ENCODE results near the gene RBKS. TPM values are rescaled to one million over a fixed set of nuclear protein-coding genes. Genes with fewer than 3 reads are reported as not detected.
A peak's percentile ranks its signal among the peaks of the same experiment; 100 is the strongest.

Gene RBKS
- total and polyA plus RNA-seq, 2 of the 13 experiments (the other 11 are each of a cell fraction or from before 2014, with no cell fraction given): 7.7 to 8.3 TPM

- TF ChIP-seq, protein P1, sequence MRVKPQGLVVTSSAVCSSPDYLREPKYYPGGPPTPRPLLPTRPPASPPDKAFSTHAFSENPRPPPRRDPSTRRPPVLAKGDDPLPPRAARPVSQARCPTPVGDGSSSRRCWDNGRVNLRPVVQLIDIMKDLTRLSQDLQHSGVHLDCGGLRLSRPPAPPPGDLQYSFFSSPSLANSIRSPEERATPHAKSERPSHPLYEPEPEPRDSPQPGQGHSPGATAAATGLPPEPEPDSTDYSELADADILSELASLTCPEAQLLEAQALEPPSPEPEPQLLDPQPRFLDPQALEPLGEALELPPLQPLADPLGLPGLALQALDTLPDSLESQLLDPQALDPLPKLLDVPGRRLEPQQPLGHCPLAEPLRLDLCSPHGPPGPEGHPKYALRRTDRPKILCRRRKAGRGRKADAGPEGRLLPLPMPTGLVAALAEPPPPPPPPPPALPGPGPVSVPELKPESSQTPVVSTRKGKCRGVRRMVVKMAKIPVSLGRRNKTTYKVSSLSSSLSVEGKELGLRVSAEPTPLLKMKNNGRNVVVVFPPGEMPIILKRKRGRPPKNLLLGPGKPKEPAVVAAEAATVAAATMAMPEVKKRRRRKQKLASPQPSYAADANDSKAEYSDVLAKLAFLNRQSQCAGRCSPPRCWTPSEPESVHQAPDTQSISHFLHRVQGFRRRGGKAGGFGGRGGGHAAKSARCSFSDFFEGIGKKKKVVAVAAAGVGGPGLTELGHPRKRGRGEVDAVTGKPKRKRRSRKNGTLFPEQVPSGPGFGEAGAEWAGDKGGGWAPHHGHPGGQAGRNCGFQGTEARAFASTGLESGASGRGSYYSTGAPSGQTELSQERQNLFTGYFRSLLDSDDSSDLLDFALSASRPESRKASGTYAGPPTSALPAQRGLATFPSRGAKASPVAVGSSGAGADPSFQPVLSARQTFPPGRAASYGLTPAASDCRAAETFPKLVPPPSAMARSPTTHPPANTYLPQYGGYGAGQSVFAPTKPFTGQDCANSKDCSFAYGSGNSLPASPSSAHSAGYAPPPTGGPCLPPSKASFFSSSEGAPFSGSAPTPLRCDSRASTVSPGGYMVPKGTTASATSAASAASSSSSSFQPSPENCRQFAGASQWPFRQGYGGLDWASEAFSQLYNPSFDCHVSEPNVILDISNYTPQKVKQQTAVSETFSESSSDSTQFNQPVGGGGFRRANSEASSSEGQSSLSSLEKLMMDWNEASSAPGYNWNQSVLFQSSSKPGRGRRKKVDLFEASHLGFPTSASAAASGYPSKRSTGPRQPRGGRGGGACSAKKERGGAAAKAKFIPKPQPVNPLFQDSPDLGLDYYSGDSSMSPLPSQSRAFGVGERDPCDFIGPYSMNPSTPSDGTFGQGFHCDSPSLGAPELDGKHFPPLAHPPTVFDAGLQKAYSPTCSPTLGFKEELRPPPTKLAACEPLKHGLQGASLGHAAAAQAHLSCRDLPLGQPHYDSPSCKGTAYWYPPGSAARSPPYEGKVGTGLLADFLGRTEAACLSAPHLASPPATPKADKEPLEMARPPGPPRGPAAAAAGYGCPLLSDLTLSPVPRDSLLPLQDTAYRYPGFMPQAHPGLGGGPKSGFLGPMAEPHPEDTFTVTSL (CRISPR knock-in tag; IDR thresholded peaks at IDR 0.05; ENCODE audit: borderline replicate concordance): 0 out of 2 replicates have a peak, but pooled peaks have one; percentile 3
- TF ChIP-seq MTA3 (CRISPR knock-in tag; IDR thresholded peaks at IDR 0.05) (no peak), ZNF18 (CRISPR knock-in tag; IDR thresholded peaks at IDR 0.05; ENCODE audit: insufficient replicate concordance) (peak; percentile 50), ZNF768 (CRISPR knock-in tag; IDR thresholded peaks at IDR 0.05) (peak; percentile 72), SIX1 (CRISPR knock-in tag; IDR thresholded peaks at IDR 0.05; ENCODE audit: borderline replicate concordance) (peak; percentile 82), SP5 (CRISPR knock-in tag; IDR thresholded peaks at IDR 0.05; ENCODE audit: borderline replicate concordance, low read depth) (0 out of 2 replicates have a peak, but pooled peaks have one; percentile 39), ZNF710 (CRISPR knock-in tag; IDR thresholded peaks at IDR 0.05; ENCODE audit: borderline replicate concordance) (peak; percentile 40), ZNF101 (CRISPR knock-in tag; IDR thresholded peaks at IDR 0.05; ENCODE audit: borderline replicate concordance, low read depth) (no peak), ZNF737 (CRISPR knock-in tag; IDR thresholded peaks at IDR 0.05; ENCODE audit: borderline replicate concordance) (no peak), ZXDC (CRISPR knock-in tag; IDR thresholded peaks at IDR 0.05) (no peak), ZNF569 (CRISPR knock-in tag; IDR thresholded peaks at IDR 0.05; ENCODE audit: borderline replicate concordance) (no peak), BHLHE40 (IDR thresholded peaks at IDR 0.05; ENCODE audit: low read length) (0 out of 2 replicates have a peak, but pooled peaks have one; percentile 11), MXD4 (CRISPR knock-in tag; IDR thresholded peaks at IDR 0.05) (0 out of 2 replicates have a peak, but pooled peaks have one; percentile 21), KLF12 (CRISPR knock-in tag; IDR thresholded peaks at IDR 0.05; ENCODE audit: borderline replicate concordance) (peak; percentile 63; the same call in 1 of the 2 replicates)
- TF ChIP-seq, protein P2, sequence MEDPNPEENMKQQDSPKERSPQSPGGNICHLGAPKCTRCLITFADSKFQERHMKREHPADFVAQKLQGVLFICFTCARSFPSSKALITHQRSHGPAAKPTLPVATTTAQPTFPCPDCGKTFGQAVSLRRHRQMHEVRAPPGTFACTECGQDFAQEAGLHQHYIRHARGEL (CRISPR knock-in tag; IDR thresholded peaks at IDR 0.05): no peak
Observed at GRCh38 chr2:27890146-27890923, at the start of gene RBKS, which contains the start of gene BABAM2 (continued).

All from HepG2 (cell line).